Stomach smooth muscle (tissue), 2 donors: ENCODE data around the gene ACLY.
"Not testable (repeated sequence)": the region's sequence is repeated elsewhere in the genome, so short reads cannot be mapped to it uniquely, and the experiment has no call there.

Experiments used
- H3K27ac ChIP-seq: one replicate; pipeline ENCODE4 v1.7.0; 2013; ENCODE audit warnings: mild to moderate bottlenecking, low read length, inconsistent platforms
- H3K27me3 ChIP-seq, 2 donors: one replicate each; pipeline ENCODE4 v1.7.0; 2013; ENCODE audit warnings: low read length in 2 of 2; ENCODE audit not compliant: insufficient read depth in 2 of 2, control insufficient read depth in 1 of 2
- H3K36me3 ChIP-seq, 2 donors: one replicate each; pipeline ENCODE4 v1.7.0; 2013; ENCODE audit warnings: low read length in 2 of 2; ENCODE audit not compliant: control insufficient read depth in 2 of 2, insufficient read depth in 2 of 2
- H3K4me1 ChIP-seq: one replicate; pipeline ENCODE4 v1.7.0; 2013; ENCODE audit warnings: low read length; ENCODE audit not compliant: control insufficient read depth, insufficient read depth
- H3K4me3 ChIP-seq, 2 donors: one replicate each; pipeline ENCODE4 v1.7.0; 2013; ENCODE audit warnings: low read length in 2 of 2
- H3K9ac ChIP-seq, 2 donors: one replicate each; pipeline ENCODE4 v1.7.0; 2013; ENCODE audit warnings: low read length in 2 of 2, mild to moderate bottlenecking in 1 of 2
- H3K9me3 ChIP-seq, 2 donors: one replicate each; pipeline ENCODE4 v1.7.0; 2013; ENCODE audit warnings: low read length in 2 of 2; ENCODE audit not compliant: control insufficient read depth in 2 of 2
- donor health status: healthy.
- donor health status: Pancreatic carcinoma.

The ACLY gene

DNA sequence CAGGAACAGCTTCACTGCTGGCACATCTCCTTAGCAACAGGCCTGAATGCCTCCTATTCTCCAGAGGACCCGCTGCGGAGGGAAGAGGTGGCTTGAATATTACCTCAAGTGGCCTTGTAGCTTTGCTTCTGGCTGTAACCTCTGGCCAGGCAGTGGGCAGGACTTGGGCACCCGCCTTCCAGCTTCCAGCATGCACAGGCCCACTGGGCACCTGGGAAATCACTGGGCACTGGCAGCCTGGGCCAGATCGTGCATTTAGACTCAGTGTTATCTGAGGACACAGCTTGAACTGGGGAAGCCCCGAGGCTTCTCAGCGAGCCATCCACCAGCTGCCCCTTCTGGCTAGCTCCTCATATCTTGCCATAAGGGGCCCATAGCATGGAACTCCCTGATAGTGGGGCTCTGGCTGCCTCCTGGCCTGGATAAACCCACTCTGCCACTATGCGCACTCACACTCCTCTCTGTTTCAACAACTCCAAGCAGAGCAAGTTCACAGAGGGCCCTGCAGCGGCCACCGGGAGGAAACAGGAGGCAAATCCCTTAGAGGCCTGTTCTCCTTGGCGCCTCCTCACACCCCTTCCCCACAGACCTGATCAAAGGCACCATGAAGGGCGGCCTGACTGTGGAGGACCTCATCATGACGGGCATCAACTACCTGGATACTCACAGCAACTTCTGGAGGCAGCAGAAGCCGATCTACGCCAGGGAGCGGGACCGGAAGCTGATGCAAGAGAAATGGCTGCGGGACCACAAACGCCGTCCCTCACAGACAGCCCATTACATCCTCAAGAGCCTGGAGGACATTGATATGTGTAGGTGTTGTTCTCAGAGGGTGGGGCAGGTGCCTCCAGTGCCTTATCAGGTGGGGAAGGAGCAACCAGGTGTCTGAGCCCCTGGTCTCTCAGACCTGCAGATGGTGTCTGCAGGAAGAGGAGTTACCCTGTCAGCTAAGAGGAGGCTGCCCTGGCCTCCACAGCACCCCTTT lies 19.5 kb upstream of the ACLY start:
- Histone ChIP-seq H3K9me3 (no peaks in the 10 kb centered on the region), H3K4me3 (no peak overlapping the region), H3K36me3 (peaks cover 3 to 11% of the 10 kb centered on the region in 2 donors), H3K9ac (no peak overlapping the region), H3K27me3 (no peaks in the 10 kb centered on the region), H3K27ac (no peak overlapping the region), H3K4me1 (no peaks in the 10 kb centered on the region)

DNA sequence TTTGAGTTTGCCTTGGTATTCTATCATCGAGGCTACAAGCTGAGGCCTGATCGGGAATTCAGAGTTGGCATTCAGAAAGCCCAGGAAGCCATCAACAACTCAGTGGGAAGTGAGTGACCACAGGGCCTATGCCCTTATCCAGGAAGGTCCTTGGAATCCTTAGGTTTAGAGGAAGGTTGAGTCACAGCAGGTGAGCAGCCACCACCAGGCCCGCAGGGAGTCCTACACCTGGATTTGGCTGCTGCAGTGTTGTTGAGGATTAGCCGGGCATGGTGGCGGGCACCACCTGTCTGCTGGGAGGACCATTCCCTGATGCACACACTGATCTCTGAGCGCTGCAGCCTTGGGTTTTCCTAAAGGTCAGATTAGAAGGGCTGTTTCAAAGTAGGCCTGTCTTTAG lies 16.9 kb upstream of the ACLY start:
- no peak overlapping the region for H3K4me3 ChIP-seq
- H3K36me3 ChIP-seq, result peaks cover 3 to 11% of the 10 kb centered on the region in 2 donors
- H3K27me3 ChIP-seq, result no peaks in the 10 kb centered on the region
- H3K4me1 ChIP-seq, result peaks cover 3% of the 10 kb centered on the region
- H3K9me3 ChIP-seq, result no peaks in the 10 kb centered on the region
- H3K9ac ChIP-seq, result no peak overlapping the region
- H3K27ac ChIP-seq, result no peak overlapping the region

DNA sequence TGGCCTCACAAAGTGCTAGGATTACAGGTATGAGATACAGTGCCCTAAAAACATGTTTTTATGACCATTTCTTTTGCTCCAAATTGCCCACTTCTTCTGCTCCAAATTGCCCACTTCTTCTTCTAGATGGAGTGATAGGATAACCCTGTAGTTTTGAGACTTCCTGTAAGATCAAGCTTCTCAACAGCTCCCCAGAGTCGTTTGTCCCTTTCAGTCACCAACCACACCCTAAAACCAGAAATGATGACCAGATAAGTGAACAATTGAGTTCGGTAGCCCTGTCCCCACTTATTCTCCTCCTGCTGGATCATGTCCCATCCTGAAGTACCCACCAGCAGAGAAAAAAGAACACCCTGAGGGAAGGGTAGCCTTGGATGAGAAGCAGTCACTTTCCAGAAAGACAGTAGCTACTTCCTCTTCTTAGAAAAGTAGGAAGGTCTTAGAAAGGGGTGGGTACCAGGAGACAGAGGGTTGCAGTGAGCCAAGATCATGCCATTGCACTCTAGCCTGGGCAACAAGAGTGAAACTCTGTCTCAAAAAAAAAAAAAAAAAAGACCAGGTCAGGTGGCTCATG lies 14.2 kb upstream of the ACLY start:
- Histone ChIP-seq H3K9me3 (no peaks in the 10 kb centered on the region), H3K27me3 (no peaks in the 10 kb centered on the region), H3K36me3 (peaks cover 3 to 11% of the 10 kb centered on the region in 2 donors), H3K4me3 (no peak overlapping the region), H3K4me1 (peaks cover 13% of the 10 kb centered on the region), H3K9ac (no peak overlapping the region), H3K27ac (no peak overlapping the region)

DNA sequence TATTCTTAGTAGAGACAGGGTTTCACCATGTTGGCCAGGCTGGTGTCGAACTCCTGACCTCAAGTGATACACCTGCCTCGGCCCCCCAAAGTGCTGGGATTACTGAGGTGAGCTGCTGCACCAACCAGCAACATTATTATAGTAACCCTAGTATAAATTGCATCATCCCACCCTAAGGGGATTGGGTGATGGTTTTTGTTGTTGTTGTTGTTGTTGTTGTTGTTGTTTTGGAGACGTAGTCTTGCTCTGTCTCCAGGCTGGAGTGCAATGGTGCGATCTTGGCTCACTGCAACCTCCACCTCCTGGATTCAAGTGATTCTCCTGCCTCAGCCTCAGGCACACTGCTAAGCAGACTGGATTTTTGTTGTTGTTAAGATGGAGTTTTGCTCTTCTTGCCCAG lies 13.0 kb upstream of the ACLY start:
- peaks cover 13% of the 10 kb centered on the region for H3K4me1 ChIP-seq
- not testable (repeated sequence) for H3K9ac ChIP-seq, H3K4me3 ChIP-seq, H3K9me3 ChIP-seq, H3K27me3 ChIP-seq, H3K27ac ChIP-seq, H3K36me3 ChIP-seq

DNA sequence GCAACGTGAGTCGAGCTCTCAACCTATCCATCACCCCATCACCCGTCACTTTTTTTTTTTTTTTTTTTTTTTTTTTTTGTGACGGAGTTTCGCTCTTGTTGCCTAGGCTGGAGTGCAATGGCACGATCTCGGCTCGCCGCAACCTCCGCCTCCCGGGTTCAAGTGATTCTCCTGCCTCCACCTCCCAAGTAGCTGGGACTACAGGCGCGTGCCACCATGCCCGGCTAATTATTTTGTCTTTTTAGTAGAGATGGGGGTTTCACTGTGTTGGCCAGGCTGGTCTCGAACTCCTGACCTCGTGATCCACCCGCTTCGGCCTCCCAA lies 12.0 kb upstream of the ACLY start:
- not testable (repeated sequence) for H3K27me3 ChIP-seq, H3K36me3 ChIP-seq, H3K9me3 ChIP-seq
- Histone ChIP-seq H3K4me3 (peak overlapping the region; percentile 89 to 92), H3K9ac (peak overlapping the region in 1 of 2 donors; percentile 64), H3K27ac (peak overlapping the region; percentile 89), H3K4me1 (peaks cover 13% of the 10 kb centered on the region)

DNA sequence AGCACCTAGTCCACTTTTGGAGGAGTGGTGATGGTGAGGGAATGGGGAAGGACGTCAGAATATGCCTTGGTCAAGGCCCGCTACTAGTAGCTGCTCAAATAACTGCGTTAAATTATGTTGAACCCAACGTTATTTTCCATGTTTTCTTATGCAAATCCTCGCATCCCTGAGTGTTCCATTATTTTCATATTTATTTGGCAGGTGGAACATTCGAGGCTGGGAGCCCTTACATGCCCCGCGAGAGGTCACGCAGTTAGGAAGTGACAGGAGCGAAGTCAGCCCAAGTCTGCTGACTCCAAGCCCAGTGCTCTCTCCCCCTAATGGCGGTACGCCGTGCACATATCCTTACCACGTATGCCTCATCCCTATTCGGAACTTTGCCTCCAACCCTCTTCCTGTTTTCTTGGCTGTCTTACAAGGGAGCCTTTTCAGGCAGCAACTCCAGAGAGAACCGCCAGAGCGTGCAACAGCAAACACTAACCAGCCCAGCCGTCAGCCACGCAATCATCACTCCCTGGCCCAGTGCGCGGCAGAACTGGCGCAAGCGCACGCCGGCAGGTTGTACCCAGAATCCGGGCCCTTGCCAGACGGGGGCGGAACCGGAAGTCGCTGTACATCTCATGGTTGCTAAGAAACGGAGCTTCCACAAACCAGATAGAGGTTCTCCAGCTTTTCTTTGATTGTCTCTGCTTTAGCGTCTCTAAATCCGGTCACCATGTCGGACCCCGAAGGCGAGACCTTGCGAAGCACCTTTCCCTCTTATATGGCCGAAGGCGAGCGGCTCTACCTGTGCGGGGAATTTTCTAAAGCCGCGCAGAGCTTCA lies 11.5 kb upstream of the ACLY start, which contains the start of gene ODAD4:
ODAD4 (plus strand) TSS at position 609 of the 824 bp plus-strand sequence; CDS start at position 716, 107 bp downstream.
- H3K4me1 ChIP-seq, result peaks cover 13% of the 10 kb centered on the region
- H3K36me3 ChIP-seq, result peaks cover 0 to 2% of the 10 kb centered on the region in 2 donors
- peak within 1 kb of the TSS; percentile 89 to 92 for H3K4me3 ChIP-seq
- peak within 1 kb of the TSS; percentile 89 for H3K27ac ChIP-seq
- peak within 1 kb of the TSS; percentile 77 to 95 for H3K9ac ChIP-seq
- H3K9me3 ChIP-seq, result no peaks in the 10 kb centered on the region
- H3K27me3 ChIP-seq, result no peaks in the 10 kb centered on the region

DNA sequence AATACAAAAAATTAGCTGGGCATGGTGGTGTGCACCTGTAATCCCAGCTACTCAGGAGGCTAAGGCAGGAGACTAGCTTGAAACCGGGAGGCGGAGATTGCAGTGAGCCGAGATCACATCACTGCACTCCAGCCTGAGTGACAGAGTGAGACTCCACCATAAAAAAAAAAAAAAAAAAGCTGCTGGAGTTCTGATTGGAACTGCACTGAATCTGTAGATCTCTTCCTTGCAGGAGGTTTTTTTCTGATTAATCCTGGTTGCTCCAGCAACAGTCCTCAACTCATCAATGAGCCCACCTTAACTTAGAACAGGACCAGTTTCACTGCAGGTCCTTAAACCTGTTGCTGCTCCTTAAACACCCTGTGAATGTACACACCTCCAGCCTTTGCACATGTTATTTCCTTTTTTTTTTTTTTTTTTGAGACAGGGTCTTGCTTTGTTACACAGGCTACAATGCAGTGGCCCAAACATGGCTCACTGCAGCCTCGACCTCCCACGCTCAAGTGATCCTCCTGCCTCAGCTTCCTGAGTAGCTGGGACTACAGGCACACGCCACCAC lies 10.0 kb upstream of the ACLY start:
- H3K36me3 ChIP-seq, result no peaks in the 10 kb centered on the region
- H3K9me3 ChIP-seq, result no peaks in the 10 kb centered on the region
- no peak overlapping the region for H3K27ac ChIP-seq
- H3K9ac ChIP-seq, result no peak overlapping the region
- H3K4me3 ChIP-seq, result no peak overlapping the region
- H3K4me1 ChIP-seq, result peaks cover 13% of the 10 kb centered on the region
- H3K27me3 ChIP-seq, result no peaks in the 10 kb centered on the region

DNA sequence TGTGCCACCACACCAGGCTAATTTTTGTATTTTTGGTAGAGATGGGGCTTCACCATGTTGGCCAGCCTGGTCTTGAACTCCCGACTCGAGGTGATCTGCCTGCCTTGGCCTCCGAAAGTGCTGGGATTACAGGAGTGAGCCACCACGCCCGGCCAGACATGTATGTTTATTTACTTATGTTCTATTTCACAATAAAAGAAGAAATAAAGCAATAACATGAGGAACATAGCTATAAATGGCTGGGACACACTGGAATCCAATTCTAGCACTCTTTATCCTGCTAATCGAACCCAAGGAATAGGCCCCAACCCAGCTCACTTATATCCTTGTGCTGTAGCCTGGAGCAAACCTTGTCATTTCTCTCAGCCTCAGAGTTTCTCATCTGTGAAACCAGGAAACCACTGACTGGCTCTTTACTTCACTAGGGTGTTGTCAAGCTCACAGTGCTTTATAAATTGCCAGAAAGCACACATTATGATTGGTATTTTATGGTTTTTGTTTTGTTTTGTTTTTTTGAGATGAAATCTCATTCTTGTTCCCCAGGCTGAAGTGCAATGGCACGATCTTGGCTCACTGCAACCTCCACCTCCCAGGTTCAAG lies 7.3 kb upstream of the ACLY start:
- Histone ChIP-seq H3K27ac (no peak overlapping the region), H3K4me1 (peaks cover 11% of the 10 kb centered on the region), H3K4me3 (no peak overlapping the region), H3K27me3 (no peaks in the 10 kb centered on the region), H3K36me3 (no peaks in the 10 kb centered on the region), H3K9me3 (no peaks in the 10 kb centered on the region), H3K9ac (no peak overlapping the region)

DNA sequence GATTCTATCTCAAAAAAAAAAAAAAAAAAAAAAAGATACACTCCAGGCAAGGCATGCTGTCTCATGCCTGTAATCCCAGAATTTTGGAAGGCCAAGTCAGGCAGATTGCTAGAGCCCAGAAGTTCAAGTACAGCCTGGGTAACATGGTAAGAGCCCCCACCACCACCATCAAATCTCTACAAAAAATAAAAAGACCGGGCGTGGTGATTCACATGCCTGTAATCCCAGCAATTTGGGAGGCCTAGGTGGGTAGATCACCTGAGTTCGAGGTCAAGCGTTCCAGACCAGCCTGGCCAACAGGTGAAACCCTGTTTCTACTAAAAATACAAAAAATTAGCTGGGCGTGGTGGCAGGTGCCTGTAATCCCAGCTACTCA lies 1.8 kb upstream of the ACLY start:
- peaks cover 27% of the 10 kb centered on the region for H3K4me1 ChIP-seq
- no peaks in the 10 kb centered on the region for H3K9me3 ChIP-seq
- no peaks in the 10 kb centered on the region for H3K27me3 ChIP-seq
- no peak overlapping the region for H3K4me3 ChIP-seq
- H3K9ac ChIP-seq, result no peak overlapping the region
- no peak overlapping the region for H3K27ac ChIP-seq
- no peaks in the 10 kb centered on the region for H3K36me3 ChIP-seq
